Measurements from ENCODE around the gene PLAAT2.
"Not testable (repeated sequence)": the region's sequence is repeated elsewhere in the genome, so short reads cannot be mapped to it uniquely, and the experiment has no call there.

DNA sequence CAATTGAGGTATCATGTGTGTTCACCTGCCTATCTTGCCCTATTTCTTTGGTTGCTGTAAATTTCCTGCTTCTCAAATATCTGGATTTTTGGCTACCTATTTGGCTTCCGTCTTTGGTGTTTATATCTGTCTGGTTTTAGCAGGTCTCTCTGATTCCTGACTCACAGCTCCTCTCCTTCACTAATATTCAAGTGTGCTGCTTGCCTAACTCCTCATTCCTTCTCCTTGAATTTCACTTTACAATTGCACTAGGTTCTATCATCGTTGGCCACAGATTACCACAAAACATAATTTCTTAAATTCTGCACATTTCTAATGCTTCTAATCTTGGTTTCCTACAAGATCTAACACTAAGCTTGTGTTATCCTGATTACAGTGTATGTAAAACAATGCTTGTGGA lies 20.7 kb downstream of the PLAAT2 start:
- TF ChIP-seq CTCF, POLR2A, POLR2AphosphoS5, EP300 (IDR thresholded peaks at IDR 0.05): not testable (repeated sequence)
